NCI-H146 treated with DMSO at 0.1 percent for 48 hours (cell line): ENCODE measurements around the gene TERT.
"Not testable (repeated sequence)": the region's sequence is repeated elsewhere in the genome, so short reads cannot be mapped to it uniquely, and the experiment has no call there.

ENCODE experiments used
- DNase-seq: peaks from one replicate; lab custom pipeline; 2025; ENCODE audit not compliant: unreplicated experiment; lab: John Stamatoyannopoulos, UW

TERT gene

GRCh38 chr5:1279443-1280151 lies 15.3 kb downstream of the TERT start:
- DNase-seq: no peak

- no peak for DNase-seq
Measured at GRCh38 chr5:1278656-1279442, 16.0 kb downstream of the TERT start.

- no peak for DNase-seq
Measured at GRCh38 chr5:1278216-1278615, 16.7 kb downstream of the TERT start.

GRCh38 chr5:1277781-1278180 lies 17.1 kb downstream of the TERT start:
- no peak for DNase-seq

GRCh38 chr5:1277331-1277730 lies 17.5 kb downstream of the TERT start:
- DNase-seq: no peak

GRCh38 chr5:1276930-1277329 lies 17.9 kb downstream of the TERT start:
- no peak for DNase-seq

- not testable (repeated sequence) for DNase-seq
Measured at GRCh38 chr5:1275397-1276391, 19.2 kb downstream of the TERT start.

GRCh38 chr5:1274471-1274870 lies 20.4 kb downstream of the TERT start:
- no peak for DNase-seq

- DNase-seq: no peak
Measured at GRCh38 chr5:1273745-1274144, 21.1 kb downstream of the TERT start.

- no peak for DNase-seq
Measured at GRCh38 chr5:1272201-1272600, 22.7 kb downstream of the TERT start.

- DNase-seq: no peak
Measured at GRCh38 chr5:1270933-1271914, 23.6 kb downstream of the TERT start.

GRCh38 chr5:1270426-1270825 lies 24.4 kb downstream of the TERT start:
- DNase-seq: no peak

GRCh38 chr5:1268666-1269065 lies 26.2 kb downstream of the TERT start:
- no peak for DNase-seq

GRCh38 chr5:1268056-1268455 lies 26.8 kb downstream of the TERT start:
- no peak for DNase-seq

- not testable (repeated sequence) for DNase-seq
Measured at GRCh38 chr5:1267464-1267863, 27.4 kb downstream of the TERT start.

GRCh38 chr5:1266791-1267190 lies 28.1 kb downstream of the TERT start:
- DNase-seq: no peak

- no peak for DNase-seq
Measured at GRCh38 chr5:1265461-1266455, 29.1 kb downstream of the TERT start.

GRCh38 chr5:1265026-1265425 lies 29.8 kb downstream of the TERT start:
- DNase-seq: no peak

GRCh38 chr5:1264211-1264610 lies 30.7 kb downstream of the TERT start:
- no peak for DNase-seq
